Esophagus (tissue), 2 donors: Measurements from ENCODE around the gene LRRC75A. TPM values are rescaled to one million over a fixed set of nuclear protein-coding genes. Genes with fewer than 3 reads are reported as not detected.
"Not testable (repeated sequence)": the region's sequence is repeated elsewhere in the genome, so short reads cannot be mapped to it uniquely, and the experiment has no call there.

Experiments
- H3K27ac ChIP-seq, 2 donors: one replicate each; pipeline ENCODE4 v1.5.1; 2013; ENCODE audit warnings: low read depth in 2 of 2, mild to moderate bottlenecking in 2 of 2, inconsistent platforms in 1 of 2, low read length in 1 of 2, moderate library complexity in 1 of 2
- H3K27me3 ChIP-seq, 2 donors: one replicate each; pipeline ENCODE4 v1.6.1; 2013; ENCODE audit warnings: low read length in 2 of 2, control low read depth in 1 of 2, mild to moderate bottlenecking in 1 of 2; ENCODE audit not compliant: insufficient read depth in 2 of 2, control insufficient read depth in 1 of 2
- H3K36me3 ChIP-seq, 2 donors: one replicate each; pipeline ENCODE4 v1.6.1; 2013; ENCODE audit warnings: low read length in 1 of 2; ENCODE audit not compliant: control insufficient read depth in 2 of 2, insufficient read depth in 2 of 2
- H3K4me1 ChIP-seq, 2 donors: one replicate each; pipeline ENCODE4 v1.6.1; 2013; ENCODE audit warnings: low read length in 1 of 2; ENCODE audit not compliant: control insufficient read depth in 2 of 2, insufficient read depth in 2 of 2
- H3K4me3 ChIP-seq, 2 donors: one replicate each; pipeline ENCODE4 v1.5.1; 2013; ENCODE audit warnings: low read length in 2 of 2, mild to moderate bottlenecking in 2 of 2, low read depth in 1 of 2, moderate library complexity in 1 of 2
- H3K9me3 ChIP-seq, 2 donors: one replicate each; pipeline ENCODE4 v1.6.1; 2013; ENCODE audit warnings: mild to moderate bottlenecking in 2 of 2, low read depth in 1 of 2, low read length in 1 of 2, moderate library complexity in 1 of 2; ENCODE audit not compliant: control insufficient read depth in 2 of 2, insufficient read depth in 1 of 2
- WGBS, 2 donors: extraction: QIAGEN DNeasy Blood & Tissue Kit; methylation state at CpG; one replicate each; pipeline ENCODE4 v1.1.7; 2013; 5-methylcytosine and 5-hydroxymethylcytosine counted together
- polyA plus RNA-seq, 2 donors: library from polyadenylated mRNA; stranded (reverse); fragments of 200-250 nt; gene quantifications; one replicate each; pipeline ENCODE4 v1.2.3, GENCODE V29; 2013
- donor health status: healthy with polysubstance abuse.
- donor health status: Bipolar disorder and iron deficiency.

LRRC75A gene, protein sequence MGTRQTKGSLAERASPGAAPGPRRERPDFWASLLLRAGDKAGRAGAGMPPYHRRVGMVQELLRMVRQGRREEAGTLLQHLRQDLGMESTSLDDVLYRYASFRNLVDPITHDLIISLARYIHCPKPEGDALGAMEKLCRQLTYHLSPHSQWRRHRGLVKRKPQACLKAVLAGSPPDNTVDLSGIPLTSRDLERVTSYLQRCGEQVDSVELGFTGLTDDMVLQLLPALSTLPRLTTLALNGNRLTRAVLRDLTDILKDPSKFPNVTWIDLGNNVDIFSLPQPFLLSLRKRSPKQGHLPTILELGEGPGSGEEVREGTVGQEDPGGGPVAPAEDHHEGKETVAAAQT
- polyA plus RNA-seq, result under 1 TPM; 0.53 to 0.65 TPM

DNA sequence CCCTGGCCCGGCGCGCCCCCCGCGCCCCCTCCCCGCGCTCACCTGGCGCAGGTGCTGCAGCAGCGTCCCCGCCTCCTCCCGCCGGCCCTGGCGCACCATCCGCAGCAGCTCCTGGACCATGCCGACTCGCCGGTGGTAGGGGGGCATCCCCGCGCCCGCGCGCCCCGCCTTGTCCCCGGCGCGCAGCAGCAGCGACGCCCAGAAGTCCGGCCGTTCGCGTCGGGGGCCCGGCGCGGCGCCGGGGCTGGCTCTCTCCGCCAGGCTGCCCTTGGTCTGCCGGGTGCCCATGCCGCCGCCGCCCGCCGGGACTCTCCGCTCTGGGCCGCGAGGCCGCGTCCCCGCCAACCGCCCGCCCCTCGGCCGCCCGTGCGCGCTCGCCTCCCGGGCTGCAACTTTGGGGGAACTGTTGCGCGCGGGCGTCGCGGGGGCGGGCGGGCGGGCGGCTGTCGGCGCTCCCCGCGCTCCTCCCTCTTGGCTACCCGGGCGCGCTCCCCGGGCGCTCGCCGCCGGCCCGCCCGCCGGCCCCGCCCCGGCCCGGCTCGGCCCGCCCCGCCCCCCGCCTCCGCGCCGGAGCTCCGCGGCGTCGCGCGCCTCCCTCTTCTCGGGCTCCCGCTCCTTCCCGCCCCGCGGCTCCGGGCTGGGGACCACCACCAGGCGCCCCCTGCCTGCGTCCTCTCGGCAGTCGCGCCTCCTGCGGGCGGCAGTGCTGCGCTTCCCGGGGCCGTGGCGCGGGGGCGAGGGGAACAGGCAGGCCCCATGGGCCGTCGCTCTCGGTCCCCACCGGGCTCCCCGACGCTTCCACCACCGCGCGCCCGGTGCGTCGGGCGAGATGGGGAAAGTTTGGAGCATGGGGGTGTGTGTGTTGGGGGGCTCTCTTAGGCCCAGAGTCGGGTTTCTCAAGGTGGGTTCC lies at the start of gene LRRC75A:
LRRC75A (minus strand) TSS at position 491 of the 910 bp plus-strand sequence; CDS start at position 288, 203 bp downstream.
- no peaks in the 10 kb centered on the region for H3K36me3 ChIP-seq
- 1 to 2% methylated on average over 78 to 134 of the region's 134 CpGs for WGBS, 2 donors
- peaks cover 6 to 11% of the 10 kb centered on the region in 2 donors for H3K4me1 ChIP-seq
- peak within 1 kb of the TSS; percentile 57 to 74 for H3K4me3 ChIP-seq
- H3K27ac ChIP-seq, result no peak within 1 kb of the TSS
- H3K27me3 ChIP-seq, result no peaks in the 10 kb centered on the region
- no peaks in the 10 kb centered on the region for H3K9me3 ChIP-seq

DNA sequence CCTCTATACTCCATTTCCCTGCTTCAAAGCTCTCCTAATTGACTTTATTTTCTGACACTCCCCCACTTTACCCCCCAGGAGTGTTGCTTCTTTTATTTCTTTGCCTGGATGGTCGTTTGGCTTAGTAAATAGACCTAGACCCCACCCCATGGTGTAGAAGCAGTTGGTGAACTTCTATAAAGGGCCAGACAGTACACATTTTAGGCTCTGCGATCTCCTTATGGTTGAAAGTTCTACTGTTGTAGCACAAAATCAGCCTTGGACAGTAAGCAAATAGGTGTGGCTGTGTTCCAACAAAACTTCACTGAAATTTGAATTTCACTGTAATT lies 45.1 kb upstream of the LRRC75A start:
- no peaks in the 10 kb centered on the region for H3K4me1 ChIP-seq
- H3K27ac ChIP-seq, result no peak overlapping the region
- H3K27me3 ChIP-seq, result no peaks in the 10 kb centered on the region
- H3K9me3 ChIP-seq, result peaks cover 0 to 3% of the 10 kb centered on the region in 2 donors
- H3K4me3 ChIP-seq, result no peak overlapping the region
- 43 to 46% methylated on average over 2 of the region's 2 CpGs for WGBS, 2 donors
- no peaks in the 10 kb centered on the region for H3K36me3 ChIP-seq

DNA sequence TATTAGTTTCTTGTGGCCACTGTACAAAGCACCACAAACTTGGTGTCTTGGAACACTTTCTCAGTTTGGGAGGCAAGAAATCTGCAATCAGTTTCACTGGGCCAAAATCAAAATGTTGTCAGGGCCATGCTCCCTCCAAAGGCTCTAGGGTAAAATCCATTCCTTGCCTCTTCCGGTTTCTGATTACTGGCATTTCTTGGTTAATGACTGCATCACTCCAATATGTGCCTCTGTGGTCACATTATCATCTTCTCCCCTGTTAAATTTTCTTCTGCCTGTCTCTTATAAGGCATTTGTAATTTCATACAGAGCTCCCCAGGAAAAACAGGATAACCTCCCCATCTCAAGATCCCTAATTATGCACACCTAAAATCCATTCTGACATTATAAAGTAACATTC lies 42.2 kb upstream of the LRRC75A start:
- Histone ChIP-seq H3K4me1 (no peaks in the 10 kb centered on the region), H3K9me3 (no peaks in the 10 kb centered on the region), H3K27ac (no peak overlapping the region), H3K36me3 (no peaks in the 10 kb centered on the region), H3K27me3 (no peaks in the 10 kb centered on the region), H3K4me3 (no peak overlapping the region)
- 91 to 94% methylated on average over 1 of the region's 1 CpG for WGBS, 2 donors

DNA sequence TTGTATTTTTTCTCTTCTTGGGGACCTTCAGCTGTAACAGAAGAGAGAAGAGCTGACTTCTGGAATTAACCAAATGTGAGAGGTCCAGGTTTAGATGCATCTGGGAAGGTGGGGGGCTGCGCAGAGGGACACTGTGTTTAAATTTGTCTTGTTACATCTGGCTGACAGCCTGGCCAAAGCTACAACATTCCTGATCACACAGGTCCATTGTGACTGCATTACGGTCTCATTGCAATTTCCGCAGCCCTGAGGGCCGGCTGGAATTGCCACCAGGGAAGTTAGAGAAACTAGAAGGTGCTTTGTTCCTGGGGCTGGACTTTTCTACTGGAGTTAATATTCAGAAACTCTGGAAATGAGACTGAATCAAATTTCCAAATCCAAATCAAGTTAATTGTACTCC lies 37.9 kb upstream of the LRRC75A start:
- 82 to 85% methylated on average over 4 of the region's 4 CpGs for WGBS, 2 donors
- H3K27me3 ChIP-seq, result no peaks in the 10 kb centered on the region
- H3K27ac ChIP-seq, result no peak overlapping the region
- no peak overlapping the region for H3K4me3 ChIP-seq
- peaks cover 0 to 2% of the 10 kb centered on the region in 2 donors for H3K9me3 ChIP-seq
- no peaks in the 10 kb centered on the region for H3K4me1 ChIP-seq
- H3K36me3 ChIP-seq, result no peaks in the 10 kb centered on the region

DNA sequence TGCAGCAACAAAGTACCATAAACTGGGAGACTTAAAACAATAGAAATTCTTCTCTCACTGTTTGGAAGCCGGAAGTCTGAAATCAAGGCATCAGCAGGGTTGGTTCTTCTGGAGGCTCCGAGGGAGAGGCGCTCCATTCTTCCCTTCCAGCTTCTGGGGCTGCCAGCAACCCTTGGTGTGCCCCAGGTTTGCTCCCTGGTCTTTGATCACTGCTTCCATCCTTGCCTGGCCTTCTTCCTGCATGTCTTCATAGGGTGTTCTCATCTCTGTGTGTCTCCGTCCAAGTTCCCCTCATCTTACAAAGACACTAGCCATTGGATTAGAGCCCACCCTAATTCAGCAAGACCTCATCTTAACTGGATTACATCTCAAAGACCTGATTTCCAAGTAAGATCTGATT lies 35.3 kb upstream of the LRRC75A start:
- no peak overlapping the region for H3K27ac ChIP-seq
- WGBS, 2 donors, result 82 to 88% methylated on average over 4 of the region's 4 CpGs
- H3K4me1 ChIP-seq, result no peaks in the 10 kb centered on the region
- no peaks in the 10 kb centered on the region for H3K36me3 ChIP-seq
- peaks cover 0 to 2% of the 10 kb centered on the region in 2 donors for H3K9me3 ChIP-seq
- no peaks in the 10 kb centered on the region for H3K27me3 ChIP-seq
- no peak overlapping the region for H3K4me3 ChIP-seq

DNA sequence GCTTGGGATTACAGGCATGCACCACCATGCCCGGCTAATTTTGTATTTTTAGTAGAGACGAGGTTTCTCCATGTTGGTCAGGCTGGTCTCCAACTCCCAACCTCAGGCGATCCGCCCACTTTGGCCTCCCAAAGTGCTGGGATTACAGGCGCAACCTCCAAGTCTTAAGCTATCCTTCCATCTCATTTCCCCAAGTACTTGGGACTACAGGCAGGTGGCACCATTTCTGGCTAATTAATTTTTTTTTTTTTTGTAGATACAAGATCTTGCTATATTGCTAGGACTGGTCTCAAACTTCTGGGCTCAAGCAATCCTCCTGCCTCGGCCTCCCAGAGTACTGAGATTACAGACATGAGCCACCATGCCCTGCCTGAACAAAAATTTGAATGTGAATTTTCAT lies 33.6 kb upstream of the LRRC75A start:
- not testable (repeated sequence) for H3K27me3 ChIP-seq, H3K4me1 ChIP-seq, H3K27ac ChIP-seq, H3K4me3 ChIP-seq, H3K36me3 ChIP-seq, H3K9me3 ChIP-seq
- 84 to 92% methylated on average over 6 of the region's 6 CpGs for WGBS, 2 donors

DNA sequence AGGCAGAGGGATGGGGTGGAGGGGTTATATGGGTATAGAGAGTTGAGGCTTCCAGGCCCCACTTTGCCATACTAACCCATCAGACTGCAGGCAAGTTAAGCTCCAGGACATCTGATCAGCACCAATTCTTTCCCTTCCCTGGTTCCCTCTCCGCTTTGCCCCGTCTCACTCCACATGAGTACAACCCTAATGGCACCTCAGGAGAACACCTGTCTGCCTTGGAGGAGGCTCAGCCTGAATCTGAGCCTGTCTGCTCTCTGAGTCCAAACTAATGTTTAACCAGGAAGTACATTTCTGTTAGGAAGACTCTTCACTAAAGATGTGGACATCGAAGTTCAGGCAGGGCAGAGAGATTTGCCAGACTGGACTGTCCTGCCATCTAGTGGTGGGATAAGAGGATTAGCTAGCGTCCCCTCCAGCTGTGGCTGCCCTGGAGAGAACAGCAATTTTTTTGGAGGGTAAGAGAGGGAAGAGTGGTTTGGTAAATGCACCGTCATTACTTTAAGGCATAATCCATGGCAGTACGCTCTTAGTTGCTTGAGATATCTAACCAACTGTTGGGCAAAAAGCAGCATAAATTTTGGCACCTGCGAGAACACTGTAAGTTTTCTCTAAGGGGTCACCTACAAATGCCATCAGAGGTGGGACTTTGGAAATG lies 29.2 kb upstream of the LRRC75A start:
- H3K27ac ChIP-seq, result no peak overlapping the region
- H3K4me1 ChIP-seq, result no peaks in the 10 kb centered on the region
- no peaks in the 10 kb centered on the region for H3K9me3 ChIP-seq
- H3K36me3 ChIP-seq, result no peaks in the 10 kb centered on the region
- H3K4me3 ChIP-seq, result no peak overlapping the region
- WGBS, 2 donors, result 29 to 34% methylated on average over 7 of the region's 7 CpGs
- no peaks in the 10 kb centered on the region for H3K27me3 ChIP-seq

DNA sequence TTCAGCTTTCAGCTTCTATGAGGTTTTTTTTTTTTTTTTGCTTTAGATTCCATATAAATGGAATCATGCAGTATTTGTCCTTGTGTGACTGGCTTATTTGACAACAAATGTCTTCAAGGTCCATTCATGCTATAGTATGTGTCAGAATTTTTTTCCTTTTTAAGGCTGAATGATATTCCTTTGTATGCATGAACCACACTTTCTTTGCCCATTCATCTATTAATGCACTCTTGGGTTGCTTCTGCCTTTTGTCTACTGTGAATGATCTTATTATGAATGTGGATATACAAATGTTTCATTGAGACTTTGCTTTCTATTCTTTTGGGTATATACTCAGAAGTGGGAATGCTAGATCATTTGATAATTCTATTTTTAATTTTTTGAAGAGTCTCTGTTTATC lies 27.0 kb upstream of the LRRC75A start:
- no peaks in the 10 kb centered on the region for H3K36me3 ChIP-seq

DNA sequence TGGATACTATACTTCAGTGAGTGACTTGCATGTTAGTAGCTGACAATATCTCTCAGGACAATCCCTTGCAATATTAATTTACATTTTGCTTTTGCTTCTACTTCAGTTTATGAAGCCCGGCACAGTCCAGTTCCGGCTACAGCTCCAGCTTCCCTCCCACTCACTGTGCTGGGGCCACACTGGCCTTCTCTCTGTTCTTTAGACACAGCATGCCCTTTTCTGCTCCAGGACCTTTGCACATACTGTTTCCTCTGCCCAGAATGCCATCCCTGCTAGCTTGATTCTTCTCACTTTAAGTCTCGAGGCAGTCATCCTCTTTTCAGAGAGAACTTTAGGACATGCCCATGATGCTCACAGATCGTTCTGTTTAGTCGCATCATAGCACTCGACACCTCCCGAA lies 25.5 kb upstream of the LRRC75A start:
- H3K4me3 ChIP-seq, result no peak overlapping the region
- no peak overlapping the region for H3K27ac ChIP-seq
- H3K9me3 ChIP-seq, result peaks cover 0 to 3% of the 10 kb centered on the region in 2 donors
- peaks cover 0 to 2% of the 10 kb centered on the region in 2 donors for H3K27me3 ChIP-seq
- H3K36me3 ChIP-seq, result no peaks in the 10 kb centered on the region
- WGBS, 2 donors, result 80 to 87% methylated on average over 7 of the region's 7 CpGs
- no peaks in the 10 kb centered on the region for H3K4me1 ChIP-seq

More for the DNA sequence above, 27.0 kb upstream of the LRRC75A start:
- Histone ChIP-seq H3K27ac (no peak overlapping the region), H3K4me1 (no peaks in the 10 kb centered on the region), H3K4me3 (no peak overlapping the region), H3K9me3 (peaks cover 0 to 1% of the 10 kb centered on the region in 2 donors), H3K27me3 (peaks cover 0 to 2% of the 10 kb centered on the region in 2 donors)
